PC-9 (cell line): ENCODE measurements around the gene ARHGAP40. TPM values are rescaled to one million over a fixed set of nuclear protein-coding genes. Genes with fewer than 3 reads are reported as not detected.

Source experiments
- BruUV-seq: library from RNA; stranded (reverse); fragments of 400-500 nt; replicated peaks from 2 replicates; lab custom pipeline; 2021; lab: Mats Ljungman, UMichigan
- CTCF ChIA-PET: fragments of 300-600 bp; sonication (Branson Sonifier 250); formaldehyde crosslinking; loops from one replicate; lab custom pipeline; 2022; ENCODE audit warnings: antibody characterized with exemption; lab: Charles Lee
- POLR2A ChIA-PET: fragments of 300-600 bp; sonication (Branson Sonifier 250); formaldehyde crosslinking; loops from one replicate; lab custom pipeline; 2022; ENCODE audit warnings: antibody characterized with exemption; ENCODE audit not compliant: unreplicated experiment; lab: Charles Lee
- DNase-seq, 2 experiments: peaks; one replicate each; pipeline versions ENCODE4 v3.0.0 to v3.0.0-alpha.2; 2015 to 2022; ENCODE audit warnings: mixed read lengths in 1 of 2
- H2AFZ ChIP-seq: fragments of 200-600 bp; sonication (generic); 2 replicates; pipeline ENCODE4 v1.8.1; 2017; ENCODE audit warnings: antibody characterized with exemption
- H3F3A ChIP-seq: fragments of 200-600 bp; sonication (generic); 2 replicates; pipeline ENCODE4 v1.8.1; 2017; ENCODE audit warnings: antibody characterized with exemption, mild to moderate bottlenecking, low read depth; ENCODE audit not compliant: insufficient read depth
- H3K27ac ChIP-seq: fragments of 200-600 bp; sonication (generic); 2 replicates; pipeline ENCODE4 v1.6.1; 2016; ENCODE audit warnings: mixed run types
- H3K27me3 ChIP-seq: fragments of 200-600 bp; sonication (generic); 2 replicates; pipeline ENCODE4 v1.6.1; 2016; ENCODE audit warnings: low read depth, mixed run types; ENCODE audit not compliant: insufficient read depth
- H3K36me3 ChIP-seq: fragments of 200-600 bp; sonication (generic); 2 replicates; pipeline ENCODE4 v1.6.1; 2016; ENCODE audit warnings: low read depth, mixed run types
- H3K4me1 ChIP-seq: fragments of 200-600 bp; sonication (generic); replicated peaks from 2 replicates; pipeline ENCODE4 v1.6.1; 2016; ENCODE audit warnings: mixed run types; ENCODE audit not compliant: insufficient read depth
- H3K4me2 ChIP-seq: fragments of 200-600 bp; sonication (generic); 2 replicates; pipeline ENCODE4 v1.6.1; 2017; ENCODE audit warnings: mixed run types
- H3K4me3 ChIP-seq: fragments of 200-600 bp; sonication (generic); 2 replicates; pipeline ENCODE4 v1.6.1; 2016; ENCODE audit warnings: mixed run types
- H3K79me2 ChIP-seq: fragments of 200-600 bp; sonication (generic); 2 replicates; pipeline ENCODE4 v1.6.1; 2017; ENCODE audit warnings: low read depth, mixed run types
- H3K9me2 ChIP-seq: fragments of 200-600 bp; sonication (generic); 2 replicates; pipeline ENCODE4 v1.8.1; 2017; ENCODE audit warnings: mild to moderate bottlenecking; ENCODE audit not compliant: insufficient read depth
- H3K9me3 ChIP-seq: fragments of 200-600 bp; sonication (generic); 2 replicates; pipeline ENCODE4 v1.8.1; 2016; ENCODE audit warnings: low read depth; ENCODE audit not compliant: insufficient read depth
- H4K20me1 ChIP-seq: fragments of 200-600 bp; sonication (generic); 2 replicates; pipeline ENCODE4 v1.8.1; 2017; ENCODE audit not compliant: insufficient read depth
- EZH2 ChIP-seq: fragments of 200-600 bp; sonication (generic); IDR thresholded peaks from 2 replicates; pipeline ENCODE4 v1.8.0; 2017; ENCODE audit warnings: antibody characterized with exemption, low read depth
- intact Hi-C: fragments of 100-400 bp; cut with micrococcal nuclease; formaldehyde crosslinking; loops from one replicate; pipeline ENCODE4 v1.10.0; 2022; ENCODE audit not compliant: unreplicated experiment
- total RNA-seq: library from RNA; stranded (reverse); gene quantifications from 2 replicates; pipeline ENCODE4 v1.2.3, GENCODE V29; 2021
- TF ChIP-seq, protein P1 (sequence below): fragments of 200-600 bp; sonication (generic); conservative IDR thresholded peaks from 2 replicates; pipeline ENCODE4 v1.6.1; 2017; ENCODE audit warnings: mixed run types, antibody characterized with exemption, mild to moderate bottlenecking, moderate library complexity

The ARHGAP40 gene
- total RNA-seq, 1 experiment from 2014 or later: 0.92 TPM

DNA sequence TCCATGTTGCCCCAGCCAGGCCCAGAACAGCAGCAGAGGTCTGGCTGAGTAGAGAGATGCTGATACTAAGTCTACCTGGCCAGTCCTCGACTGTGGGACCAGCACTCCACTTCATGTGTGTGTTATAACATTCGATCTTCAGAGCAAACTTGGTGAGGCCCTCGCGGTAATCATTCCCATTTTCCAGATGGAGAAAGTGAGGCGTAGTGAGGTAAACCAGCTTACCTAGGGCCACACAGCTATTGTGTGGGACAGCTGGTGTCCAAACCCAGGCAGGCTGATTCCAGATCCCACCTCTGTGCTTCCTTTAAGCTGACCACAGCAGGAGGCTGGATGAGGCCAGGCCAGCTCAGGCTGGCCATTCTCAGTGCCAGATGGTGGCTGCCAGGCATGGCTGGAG is 75.0 kb downstream of the ARHGAP40 start:
- no peaks in the 10 kb centered on the region for H3K9me2 ChIP-seq
- peaks cover 45% of the 10 kb centered on the region for H3K27me3 ChIP-seq
- no TSS peak for BruUV-seq
- H3K27ac ChIP-seq: no peak overlapping the region
- no peaks in the 10 kb centered on the region for H3K9me3 ChIP-seq
- POLR2A ChIA-PET: no interaction called here
- H3K4me1 ChIP-seq: no peaks in the 10 kb centered on the region
- TF ChIP-seq, protein P1, sequence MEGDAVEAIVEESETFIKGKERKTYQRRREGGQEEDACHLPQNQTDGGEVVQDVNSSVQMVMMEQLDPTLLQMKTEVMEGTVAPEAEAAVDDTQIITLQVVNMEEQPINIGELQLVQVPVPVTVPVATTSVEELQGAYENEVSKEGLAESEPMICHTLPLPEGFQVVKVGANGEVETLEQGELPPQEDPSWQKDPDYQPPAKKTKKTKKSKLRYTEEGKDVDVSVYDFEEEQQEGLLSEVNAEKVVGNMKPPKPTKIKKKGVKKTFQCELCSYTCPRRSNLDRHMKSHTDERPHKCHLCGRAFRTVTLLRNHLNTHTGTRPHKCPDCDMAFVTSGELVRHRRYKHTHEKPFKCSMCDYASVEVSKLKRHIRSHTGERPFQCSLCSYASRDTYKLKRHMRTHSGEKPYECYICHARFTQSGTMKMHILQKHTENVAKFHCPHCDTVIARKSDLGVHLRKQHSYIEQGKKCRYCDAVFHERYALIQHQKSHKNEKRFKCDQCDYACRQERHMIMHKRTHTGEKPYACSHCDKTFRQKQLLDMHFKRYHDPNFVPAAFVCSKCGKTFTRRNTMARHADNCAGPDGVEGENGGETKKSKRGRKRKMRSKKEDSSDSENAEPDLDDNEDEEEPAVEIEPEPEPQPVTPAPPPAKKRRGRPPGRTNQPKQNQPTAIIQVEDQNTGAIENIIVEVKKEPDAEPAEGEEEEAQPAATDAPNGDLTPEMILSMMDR: no peak
- no peak for TF ChIP-seq EZH2
- H2AFZ ChIP-seq: no peak overlapping the region
- H3K36me3 ChIP-seq: no peaks in the 10 kb centered on the region
- H3K4me3 ChIP-seq: no peak overlapping the region
- no peaks in the 10 kb centered on the region for H3F3A ChIP-seq
- CTCF ChIA-PET: no interaction called here
- peaks cover 4% of the 10 kb centered on the region; the same call in 1 of the 2 replicates for H4K20me1 ChIP-seq
- H3K79me2 ChIP-seq: no peaks in the 10 kb centered on the region
- DNase-seq: no peak
- intact Hi-C loops: no loop called here
- H3K4me2 ChIP-seq: no peak overlapping the region

DNA sequence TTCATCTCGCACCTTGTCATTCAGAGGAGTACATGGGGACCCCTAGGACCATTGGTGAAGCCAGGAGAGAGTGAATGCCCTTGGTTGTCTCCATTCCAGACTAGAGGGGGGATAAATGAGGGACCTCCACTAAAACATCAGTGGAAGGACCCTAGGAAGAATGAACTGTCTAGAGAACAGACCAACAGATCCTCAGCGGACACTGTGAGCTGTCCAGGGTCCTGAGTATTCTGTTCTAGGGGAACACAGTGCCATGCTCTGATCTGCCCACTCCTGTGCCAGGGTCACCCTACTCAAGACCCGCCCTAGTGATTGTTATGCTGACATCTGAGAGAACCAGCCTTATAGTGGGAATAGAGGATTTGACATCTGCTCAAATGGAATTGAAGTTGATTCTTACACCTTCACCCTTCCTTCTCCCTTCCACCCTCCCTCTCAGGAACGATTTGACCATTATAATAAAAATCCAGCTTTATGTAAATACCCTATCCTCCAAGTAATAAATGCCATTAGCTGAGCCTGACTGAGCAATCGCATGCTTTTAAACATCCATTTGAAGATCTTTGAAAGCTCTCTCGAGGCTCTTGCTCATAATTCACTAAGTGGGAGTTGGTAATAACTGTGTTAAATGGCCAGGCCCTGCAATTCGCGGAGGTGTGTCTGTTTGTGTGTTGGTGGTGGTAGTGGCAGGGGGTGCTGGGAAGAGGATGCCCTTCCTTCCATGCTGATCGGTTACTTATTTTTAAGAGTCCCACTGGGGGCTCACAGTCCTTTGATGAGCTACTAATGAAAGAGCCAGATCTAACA is 79.1 kb downstream of the ARHGAP40 start:
- Histone ChIP-seq H3K4me3 (no peak overlapping the region), H3K4me2 (no peak overlapping the region), H2AFZ (no peak overlapping the region), H3K36me3 (no peaks in the 10 kb centered on the region), H4K20me1 (peaks cover 4% of the 10 kb centered on the region; the same call in 1 of the 2 replicates), H3K9me3 (no peaks in the 10 kb centered on the region), H3K79me2 (no peaks in the 10 kb centered on the region), H3K4me1 (no peaks in the 10 kb centered on the region), H3K27ac (no peak overlapping the region), H3K27me3 (peaks cover 11% of the 10 kb centered on the region; the same call in 1 of the 2 replicates), H3K9me2 (no peaks in the 10 kb centered on the region), H3F3A (no peaks in the 10 kb centered on the region)
- ChIA-PET POLR2A (no interaction called here), CTCF (no interaction called here)
- peak in 1 of 2 experiments; percentile 31 for DNase-seq
- TF ChIP-seq, protein P1: no peak
- TF ChIP-seq EZH2: no peak
- BruUV-seq: no TSS peak
- intact Hi-C loops: no loop called here

DNA sequence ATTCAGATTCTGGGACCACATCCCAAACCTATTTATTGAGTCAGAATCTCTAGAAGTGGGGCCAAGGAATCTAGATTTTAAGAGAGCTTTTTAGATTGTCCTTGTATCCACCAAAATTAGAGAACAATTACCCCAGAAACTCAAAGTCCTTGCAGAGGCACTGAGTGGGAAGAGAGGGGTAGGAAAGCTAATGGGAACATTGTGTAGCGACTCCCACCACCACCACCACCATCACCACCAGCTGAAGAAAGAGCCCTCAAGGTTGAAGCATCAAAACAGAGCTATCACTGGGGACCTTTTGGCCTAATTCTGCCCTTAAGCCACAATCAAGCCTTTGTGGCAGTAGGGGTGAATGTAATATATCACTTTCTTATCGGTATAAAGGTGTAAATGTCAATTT is 83.7 kb downstream of the ARHGAP40 start:
- TF ChIP-seq, protein P1: no peak
- TF ChIP-seq EZH2: no peak
- H3K36me3 ChIP-seq: no peaks in the 10 kb centered on the region
- intact Hi-C loops: no loop called here
- H3K79me2 ChIP-seq: no peaks in the 10 kb centered on the region
- no peak overlapping the region for H3K27ac ChIP-seq
- H3K4me2 ChIP-seq: no peak overlapping the region
- no TSS peak for BruUV-seq
- peaks cover 4% of the 10 kb centered on the region; the same call in 1 of the 2 replicates for H4K20me1 ChIP-seq
- DNase-seq: no peak
- CTCF ChIA-PET: no interaction called here
- no peak overlapping the region for H2AFZ ChIP-seq
- H3K27me3 ChIP-seq: peaks cover 9% of the 10 kb centered on the region; the same call in 1 of the 2 replicates
- H3F3A ChIP-seq: no peaks in the 10 kb centered on the region
- POLR2A ChIA-PET: interaction anchor here (0.5 kb wide), 1 partner anchor 33 kb away, joined by 3 read pairs; no protein-coding TSS in a partner anchor
- no peaks in the 10 kb centered on the region for H3K4me1 ChIP-seq
- no peaks in the 10 kb centered on the region for H3K9me3 ChIP-seq
- H3K9me2 ChIP-seq: no peaks in the 10 kb centered on the region
- H3K4me3 ChIP-seq: no peak overlapping the region
